GM18505 (cell line): Measurements from ENCODE around the gene TES.
"Not testable (repeated sequence)": the region's sequence is repeated elsewhere in the genome, so short reads cannot be mapped to it uniquely, and the experiment has no call there.

ENCODE experiments used
- ATAC-seq: cut with Tn5 transposase; IDR thresholded peaks from one replicate; pipeline ENCODE4 v1.9.1; 2021; ENCODE audit not compliant: unreplicated experiment
- POLR2A ChIP-seq: IDR thresholded peaks from 4 replicates; pipeline ENCODE4 v1.6.1; 2011; ENCODE audit warnings: borderline replicate concordance; ENCODE audit not compliant: insufficient read depth, insufficient read length; ENCODE audit errors: extremely low read depth

TES gene

GRCh38 chr7:116235380-116235779 lies 25.0 kb downstream of the TES start:
- ATAC-seq = no peak
- TF ChIP-seq POLR2A = no peak

GRCh38 chr7:116236020-116236630 lies 25.8 kb downstream of the TES start:
- no peak for TF ChIP-seq POLR2A
- ATAC-seq = no peak

- no peak for TF ChIP-seq POLR2A
- ATAC-seq = no peak
Measured at GRCh38 chr7:116239020-116239419, 28.7 kb downstream of the TES start.

GRCh38 chr7:116239434-116239833 lies 29.1 kb downstream of the TES start:
- TF ChIP-seq POLR2A = no peak
- no peak for ATAC-seq

- no peak for TF ChIP-seq POLR2A
- ATAC-seq = no peak
Measured at GRCh38 chr7:116240024-116240668, 29.8 kb downstream of the TES start.

GRCh38 chr7:116241291-116241690 lies 31.0 kb downstream of the TES start:
- ATAC-seq = no peak
- TF ChIP-seq POLR2A = no peak

GRCh38 chr7:116242178-116242577 lies 31.8 kb downstream of the TES start:
- TF ChIP-seq POLR2A = no peak
- ATAC-seq = no peak

- TF ChIP-seq POLR2A = no peak
- no peak for ATAC-seq
Measured at GRCh38 chr7:116242759-116243158, 32.4 kb downstream of the TES start.

GRCh38 chr7:116244803-116245202 lies 34.5 kb downstream of the TES start:
- not testable (repeated sequence) for ATAC-seq

- no peak for ATAC-seq
- no peak for TF ChIP-seq POLR2A
Measured at GRCh38 chr7:116246357-116246756, 36.0 kb downstream of the TES start.

GRCh38 chr7:116249969-116250553 lies 39.7 kb downstream of the TES start:
- no peak for ATAC-seq
- no peak for TF ChIP-seq POLR2A

- TF ChIP-seq POLR2A = no peak
Measured at GRCh38 chr7:116251675-116252074, 41.3 kb downstream of the TES start.

GRCh38 chr7:116252249-116252648 lies 41.9 kb downstream of the TES start:
- ATAC-seq = no peak
- TF ChIP-seq POLR2A = no peak

More at GRCh38 chr7:116251675-116252074, 41.3 kb downstream of the TES start:
- ATAC-seq = no peak

- no peak for TF ChIP-seq POLR2A
- no peak for ATAC-seq
Measured at GRCh38 chr7:116257156-116257555, 46.8 kb downstream of the TES start.
